ENCODE results near the gene LMOD1.
"Not testable (repeated sequence)": the region's sequence is repeated elsewhere in the genome, so short reads cannot be mapped to it uniquely, and the experiment has no call there.

LMOD1 gene

DNA sequence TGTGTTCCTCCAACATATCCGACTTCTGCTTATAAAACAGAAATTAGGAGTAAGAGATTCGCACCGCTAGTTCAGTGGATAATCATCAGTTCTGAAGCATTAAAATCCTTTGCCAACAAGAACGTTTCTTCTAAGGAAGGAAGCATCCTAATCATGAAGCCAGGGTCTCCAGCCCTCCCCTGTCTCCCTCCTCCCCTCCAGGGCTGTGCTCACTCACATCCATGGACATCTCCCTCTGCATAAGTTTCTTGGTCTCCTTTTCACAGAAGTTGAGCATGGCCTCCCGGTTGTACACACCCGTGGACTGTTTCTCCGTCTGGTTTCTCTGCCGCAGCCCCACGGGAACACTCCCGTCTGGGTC, 505 bp downstream of the LMOD1 start:
- DNase-seq = no peak

DNA sequence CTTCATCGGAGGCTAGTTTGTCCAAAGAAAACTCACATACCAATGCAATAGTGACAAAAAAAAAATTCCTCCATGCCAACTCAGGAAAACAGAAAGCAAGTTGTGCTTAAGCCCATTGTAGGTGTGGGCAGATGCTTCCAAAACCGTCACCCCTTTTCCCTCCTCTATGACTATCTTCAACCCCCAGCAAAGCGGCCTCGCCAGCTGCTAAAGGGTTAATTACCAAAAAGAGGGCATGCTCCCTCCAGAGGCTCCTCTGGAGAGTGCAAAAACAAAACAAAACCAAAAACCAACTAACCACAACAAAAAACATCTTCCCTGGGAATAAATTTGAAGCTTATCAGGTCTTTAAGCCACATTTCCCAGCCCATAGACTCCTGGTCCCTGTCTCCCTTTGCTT, 1.2 kb downstream of the LMOD1 start:
- no peak for DNase-seq

DNA sequence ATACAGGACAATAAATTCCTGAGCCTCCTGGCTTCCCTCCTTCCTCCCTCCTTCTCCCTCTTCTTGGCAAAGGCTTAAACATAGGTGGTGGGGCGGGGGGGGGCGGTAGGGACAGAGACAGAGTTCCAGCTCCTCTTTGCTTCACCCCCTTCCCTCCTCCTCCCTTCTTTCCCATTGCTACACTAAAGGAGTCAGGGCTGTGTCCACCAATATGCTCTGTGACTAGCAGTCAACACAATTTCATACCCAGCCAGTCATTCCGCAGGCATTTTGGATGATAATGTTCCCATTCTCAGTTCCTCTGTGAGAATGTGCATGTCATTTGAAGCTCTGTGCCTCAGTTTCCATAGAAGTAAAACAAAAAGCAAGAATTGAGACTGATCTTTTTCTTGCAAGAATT, 1.7 kb downstream of the LMOD1 start:
- DNase-seq = no peak

DNA sequence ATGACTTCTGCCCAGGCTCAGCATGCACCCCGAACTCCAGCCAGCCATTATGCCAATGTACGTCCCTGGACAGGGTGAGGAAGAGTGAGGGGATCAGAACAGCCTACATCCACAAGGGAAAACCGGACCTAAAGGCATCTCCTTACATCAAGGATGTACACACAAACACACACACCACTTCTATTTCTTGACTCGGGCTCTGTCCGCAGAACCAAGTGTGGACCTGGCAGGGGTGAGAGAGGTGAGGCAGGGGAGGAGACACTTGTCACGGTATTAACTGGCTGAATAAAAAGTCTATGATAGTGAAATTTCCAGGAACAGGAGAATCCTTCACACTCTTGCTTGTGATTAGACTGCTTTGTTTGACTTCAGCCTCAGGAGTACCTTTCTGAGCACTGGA, 2.3 kb downstream of the LMOD1 start:
- no peak for DNase-seq

DNA sequence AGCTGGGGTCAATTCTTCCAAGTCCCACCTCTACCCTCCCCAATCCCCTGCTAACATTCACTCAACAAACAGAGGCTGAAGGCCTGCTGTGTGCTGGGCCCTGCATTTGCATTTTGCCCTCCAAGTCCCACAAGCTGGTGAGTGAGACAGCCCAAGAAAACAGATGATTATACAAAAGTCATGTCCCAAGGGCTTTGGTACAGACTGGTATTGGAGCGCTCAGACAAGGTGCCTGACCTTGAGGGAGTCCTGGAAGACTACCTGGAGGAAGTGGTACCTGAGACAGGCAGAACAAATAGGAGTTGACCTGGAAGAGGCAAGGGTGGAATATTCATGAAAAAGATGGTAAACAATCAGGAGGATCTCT, 4.2 kb downstream of the LMOD1 start:
- no peak for DNase-seq

DNA sequence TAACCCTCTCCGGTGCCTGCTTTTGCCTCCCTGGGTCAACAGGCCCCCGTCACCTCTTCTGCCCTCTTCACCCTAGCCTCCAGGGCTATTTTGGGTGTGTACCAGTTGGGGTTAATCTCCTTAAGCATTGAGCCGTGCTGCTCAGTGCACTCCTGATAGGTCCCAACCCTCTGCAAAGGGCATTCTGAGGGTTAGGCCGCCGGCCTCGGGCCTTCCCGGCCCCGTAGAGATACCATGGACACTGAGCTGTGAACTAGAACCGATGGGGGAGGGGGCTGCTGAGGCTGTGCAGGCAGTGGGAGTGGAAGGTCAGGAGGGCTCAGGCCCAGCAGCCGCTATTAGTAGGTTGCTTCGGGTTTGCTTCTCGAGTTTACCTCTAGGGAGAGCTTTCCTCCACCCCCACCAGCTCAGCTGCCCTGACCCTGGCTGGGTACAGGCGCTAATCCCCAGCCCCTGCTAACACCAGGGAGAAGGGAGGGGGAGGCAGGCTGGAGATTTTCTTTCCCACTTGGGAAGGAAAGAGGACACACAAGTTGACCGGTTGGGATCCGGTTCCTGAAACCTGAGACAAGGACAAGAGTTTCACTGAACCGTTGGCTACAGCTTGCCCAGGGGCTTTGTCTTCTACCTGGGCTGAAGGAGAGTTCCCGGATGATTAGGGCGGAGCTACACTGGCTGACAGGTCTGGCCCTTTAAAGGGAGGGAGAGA, 4.8 kb downstream of the LMOD1 start:
- no peak for DNase-seq

DNA sequence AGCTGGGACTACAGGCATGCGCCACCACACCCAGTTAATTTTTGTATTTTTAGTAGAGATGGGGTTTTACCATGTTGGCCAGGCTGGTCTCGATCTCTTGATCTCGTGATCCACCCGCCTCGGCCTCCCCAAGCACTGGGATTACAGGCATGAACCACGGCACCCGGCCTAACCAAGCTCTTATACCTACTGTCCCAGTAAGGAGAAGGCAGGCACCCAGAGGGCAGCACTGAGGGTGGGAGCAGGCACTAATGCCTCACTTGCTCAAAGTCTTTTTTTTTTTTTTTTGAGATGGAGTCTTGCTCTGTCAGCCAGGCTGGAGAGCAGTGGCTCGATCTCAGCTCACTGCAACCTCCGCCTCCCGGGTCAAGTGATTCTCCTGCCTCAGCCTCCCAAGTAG, 6.0 kb downstream of the LMOD1 start:
- not testable (repeated sequence) for DNase-seq

DNA sequence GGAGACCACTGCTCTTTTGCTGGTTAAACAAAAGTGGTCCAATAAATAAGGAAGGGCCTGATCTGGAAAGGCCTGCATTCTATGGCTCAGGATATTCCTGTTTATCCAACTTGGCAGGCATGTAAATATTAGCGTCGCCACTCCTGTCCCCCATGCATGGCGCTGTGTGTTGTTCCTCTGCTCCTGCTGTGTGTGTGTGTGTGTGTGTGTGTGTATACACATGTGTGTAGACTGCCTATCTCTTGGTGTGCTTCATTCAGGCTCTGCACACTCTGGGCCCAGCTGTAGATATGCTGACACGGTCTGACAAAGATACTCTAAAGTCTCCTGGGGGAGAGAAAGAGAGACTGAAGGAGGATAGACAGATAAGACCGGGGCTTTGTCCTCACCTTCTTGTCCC, 6.8 kb downstream of the LMOD1 start:
- no peak for DNase-seq

DNA sequence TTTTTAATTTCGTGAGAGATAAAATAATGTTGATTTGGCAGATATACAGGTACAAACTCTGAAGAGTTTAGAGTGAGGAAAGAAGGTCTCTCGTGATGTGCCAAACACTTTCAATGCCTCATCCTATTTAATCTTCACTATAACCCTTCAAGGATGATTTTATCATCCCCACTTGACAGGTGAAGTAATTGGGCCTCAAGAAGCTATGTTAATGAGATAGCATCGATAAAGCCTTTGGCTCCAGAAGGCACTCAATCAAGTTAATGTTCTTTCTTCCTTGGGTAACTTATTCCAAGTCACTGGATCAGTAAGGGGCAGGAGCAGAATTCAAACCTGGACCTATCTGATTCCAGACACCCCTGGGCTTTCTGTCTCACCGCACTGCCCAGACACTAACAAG, 7.2 kb downstream of the LMOD1 start:
- DNase-seq = no peak

DNA sequence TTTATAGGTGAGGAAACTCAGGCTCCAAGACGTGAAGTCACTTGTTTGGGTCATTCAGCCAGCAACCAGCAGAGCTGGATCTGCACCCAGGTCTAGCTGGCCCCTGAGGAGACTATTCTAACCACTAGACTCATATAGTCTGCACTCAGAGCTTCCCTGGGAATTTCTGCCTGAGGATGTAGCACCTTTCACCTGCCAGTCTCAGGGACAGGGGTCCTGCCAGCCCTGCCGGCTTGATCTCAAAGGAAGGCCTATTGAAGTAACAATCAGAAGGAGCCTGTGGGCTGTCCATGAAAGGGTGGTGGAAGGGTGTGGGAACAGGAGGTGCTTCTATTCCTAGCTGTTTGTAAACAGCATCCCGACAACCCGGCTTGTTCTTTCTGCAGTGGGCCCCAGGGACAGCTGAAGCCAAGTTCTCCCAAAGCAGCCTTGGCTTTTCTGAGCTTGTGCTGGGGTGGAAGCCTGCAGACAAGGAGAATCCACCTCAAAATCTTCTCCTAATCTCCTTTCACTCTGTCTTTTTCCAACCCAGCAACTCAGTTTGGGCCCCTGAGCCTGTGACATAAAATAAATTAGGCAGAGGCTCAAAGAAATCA, 7.8 kb downstream of the LMOD1 start:
- DNase-seq = no peak

DNA sequence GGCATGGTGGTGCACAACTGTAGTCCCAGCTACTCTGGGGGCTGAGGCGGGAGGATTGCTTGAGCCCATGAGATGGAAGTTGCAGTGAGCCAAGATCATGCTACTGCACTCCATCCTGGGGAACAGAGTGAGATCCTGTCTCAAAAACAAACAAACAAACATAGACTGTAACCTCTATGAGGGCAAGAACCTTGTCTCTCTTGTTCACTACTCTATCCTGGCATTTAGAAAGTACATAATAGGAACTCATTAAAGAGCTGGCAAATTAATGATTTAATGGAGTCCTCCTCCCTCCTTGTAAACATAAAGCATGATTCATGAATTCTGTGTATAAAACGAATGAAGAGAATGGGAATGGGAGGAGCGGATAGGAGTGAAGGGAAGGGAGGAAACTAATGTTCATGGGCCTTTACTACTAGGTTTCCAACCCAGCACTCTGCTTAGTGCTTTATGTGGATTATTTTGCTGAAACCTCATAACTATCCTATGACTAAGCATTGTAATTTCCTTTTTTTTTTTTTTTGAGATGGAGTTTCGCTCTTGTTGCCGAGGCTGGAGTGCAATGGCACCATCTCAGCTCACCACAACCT, 8.6 kb downstream of the LMOD1 start:
- no peak for DNase-seq

DNA sequence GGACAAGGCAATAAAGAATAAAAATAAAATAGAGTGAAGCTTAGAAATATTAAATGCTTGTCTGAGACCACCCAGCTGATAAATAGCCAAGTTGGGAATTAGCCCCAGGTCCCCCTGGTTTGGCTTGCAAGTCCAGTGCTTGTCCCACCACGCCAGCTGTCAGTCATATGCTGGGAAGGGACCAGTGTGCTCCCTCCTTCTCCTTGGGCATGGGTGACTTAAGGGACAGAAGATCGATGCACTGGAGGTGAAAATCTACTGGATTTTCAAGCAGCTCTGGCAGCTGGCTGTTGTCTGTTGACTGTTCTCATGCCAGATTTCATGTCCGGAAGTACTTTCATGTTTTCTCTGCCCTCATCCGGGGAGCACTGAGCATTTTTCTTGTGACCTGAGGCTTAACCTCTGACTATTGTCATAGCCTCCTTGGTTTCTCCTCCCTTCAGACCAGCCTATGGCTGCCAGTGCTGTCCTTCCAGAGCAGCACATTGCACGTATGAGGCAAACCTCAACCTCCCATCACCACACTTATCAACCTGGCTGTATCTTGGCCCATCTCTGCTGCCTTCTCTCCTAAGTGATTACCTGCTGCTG, 12.4 kb downstream of the LMOD1 start:
- no peak for DNase-seq

DNA sequence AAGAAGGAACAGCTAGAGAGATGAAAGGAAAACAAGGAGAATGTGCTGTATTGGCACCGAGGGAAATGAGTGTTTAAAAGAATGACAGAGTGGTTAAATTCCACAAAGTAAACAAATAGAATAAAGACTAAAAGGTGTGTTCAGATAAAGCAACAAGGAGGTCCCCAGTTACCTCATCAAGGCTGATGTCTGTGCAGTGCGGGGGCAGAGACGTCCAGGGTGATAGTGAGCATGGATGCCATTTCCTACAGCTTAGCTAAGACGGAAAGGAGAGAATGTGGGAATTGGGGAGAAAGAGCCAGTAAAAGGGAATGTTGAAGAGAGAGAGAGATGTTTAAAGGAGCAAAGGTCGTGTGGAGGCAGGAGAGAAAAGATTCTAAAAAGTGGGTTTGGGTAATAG, 15.5 kb downstream of the LMOD1 start:
- no peak for DNase-seq

DNA sequence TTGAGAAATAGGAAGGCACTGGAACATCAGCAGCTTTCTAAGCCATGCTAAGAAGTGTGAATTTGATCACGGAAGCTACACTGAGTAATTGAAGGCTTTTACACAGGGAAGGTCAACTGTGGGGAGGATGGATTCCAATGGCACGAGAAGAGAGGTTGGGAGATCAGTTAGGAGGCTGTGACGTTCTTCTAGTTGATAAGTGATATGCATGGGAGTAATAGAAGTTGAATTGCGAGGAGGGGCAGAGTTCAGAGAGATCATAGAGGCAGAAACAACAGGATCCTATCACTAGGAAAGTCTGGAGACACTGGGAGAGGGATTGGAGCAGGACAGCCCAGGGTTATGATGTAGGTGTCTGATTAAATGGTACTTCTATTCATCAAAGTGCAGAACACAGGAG, 16.2 kb downstream of the LMOD1 start:
- DNase-seq = no peak

DNA sequence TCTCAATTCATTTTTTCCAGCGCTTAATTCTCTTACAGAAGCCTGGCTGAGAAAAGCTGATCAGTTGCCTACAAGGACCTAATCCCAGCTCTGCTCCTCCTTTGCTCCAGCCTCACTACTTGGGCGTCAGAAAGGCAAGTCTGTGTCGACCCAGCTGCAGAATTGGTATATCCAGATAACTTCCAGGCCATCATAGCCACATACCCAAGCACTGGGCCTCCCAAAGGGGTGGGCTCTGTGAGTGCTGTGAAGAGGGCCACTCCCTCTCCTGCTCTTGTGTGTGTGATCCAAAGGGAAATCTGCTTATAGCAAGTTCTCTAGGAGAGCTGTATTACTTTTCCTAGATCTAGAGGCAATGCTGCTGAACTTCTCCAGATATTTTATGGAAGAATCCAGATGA, 18.1 kb downstream of the LMOD1 start:
- DNase-seq = no peak

DNA sequence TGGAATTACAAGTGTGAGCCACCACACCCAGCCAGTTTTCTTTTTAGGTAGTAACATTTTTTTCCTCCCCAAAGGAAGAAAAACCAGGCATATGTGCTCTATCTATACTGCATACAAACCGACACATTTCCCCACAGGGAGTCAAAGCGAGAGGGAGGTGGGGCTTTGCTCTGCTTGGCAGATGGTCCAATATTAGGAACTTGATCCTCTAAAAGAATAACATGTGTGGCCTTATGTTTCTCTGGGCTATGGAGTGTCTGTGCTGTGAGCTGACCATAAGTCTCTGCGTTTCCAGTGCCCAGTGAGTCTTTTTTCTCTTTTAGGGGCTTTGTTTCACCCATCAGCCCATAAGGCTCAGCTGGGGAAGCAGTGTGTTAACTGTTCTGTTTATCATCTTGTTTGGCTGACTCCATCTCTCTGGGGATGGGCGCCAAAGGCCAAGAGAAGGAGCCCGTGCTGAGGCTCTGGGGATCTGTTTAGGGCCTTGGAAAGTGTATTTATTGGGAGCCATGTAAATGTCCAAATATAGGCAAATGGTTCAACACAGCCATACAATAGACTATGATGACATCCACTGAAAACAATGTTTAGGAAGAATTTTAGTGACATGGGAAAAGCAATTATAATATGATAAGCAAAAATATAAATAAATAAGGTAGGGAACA, 20.2 kb downstream of the LMOD1 start:
- DNase-seq = no peak

DNA sequence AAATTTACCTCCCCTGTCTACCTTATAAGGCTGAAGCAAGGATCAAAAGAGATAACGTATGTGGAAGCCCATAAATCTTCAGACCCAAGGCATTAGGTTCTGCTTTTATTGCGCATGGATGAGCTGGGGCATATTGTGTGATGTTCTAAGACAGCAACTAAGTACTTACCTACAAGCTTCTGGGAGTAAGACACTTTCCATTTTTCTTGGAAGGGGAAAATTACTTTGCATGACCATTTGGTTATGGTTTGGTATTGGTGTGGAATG, 21.1 kb downstream of the LMOD1 start:
- no peak for DNase-seq

DNA sequence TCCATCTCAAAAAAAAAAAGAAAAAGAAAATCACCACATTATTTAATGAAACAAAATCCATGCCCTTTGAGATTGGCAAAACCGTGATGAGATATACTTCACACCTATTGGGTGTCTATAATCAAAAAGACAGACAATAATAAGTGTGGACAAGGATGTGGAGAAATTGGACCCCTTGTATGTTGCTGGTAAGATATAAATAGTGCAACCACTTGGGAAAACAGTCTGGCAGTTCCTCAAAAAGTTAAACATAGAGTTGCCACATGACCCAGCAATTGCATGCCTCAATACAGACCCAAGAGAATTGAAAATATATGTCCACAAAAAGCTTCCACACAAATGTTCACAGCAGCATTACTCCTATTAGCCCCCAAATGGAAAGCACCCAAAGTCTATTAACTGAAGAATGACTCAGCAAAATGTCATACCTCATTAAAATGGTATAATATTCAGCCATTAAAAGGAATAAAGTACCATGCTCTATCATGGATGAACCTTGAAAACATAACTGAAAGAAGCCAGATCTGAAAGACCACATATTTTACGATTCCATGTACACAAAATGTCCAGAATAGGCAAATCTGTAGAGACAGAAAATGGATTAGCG, 24.3 kb downstream of the LMOD1 start:
- no peak for DNase-seq

DNA sequence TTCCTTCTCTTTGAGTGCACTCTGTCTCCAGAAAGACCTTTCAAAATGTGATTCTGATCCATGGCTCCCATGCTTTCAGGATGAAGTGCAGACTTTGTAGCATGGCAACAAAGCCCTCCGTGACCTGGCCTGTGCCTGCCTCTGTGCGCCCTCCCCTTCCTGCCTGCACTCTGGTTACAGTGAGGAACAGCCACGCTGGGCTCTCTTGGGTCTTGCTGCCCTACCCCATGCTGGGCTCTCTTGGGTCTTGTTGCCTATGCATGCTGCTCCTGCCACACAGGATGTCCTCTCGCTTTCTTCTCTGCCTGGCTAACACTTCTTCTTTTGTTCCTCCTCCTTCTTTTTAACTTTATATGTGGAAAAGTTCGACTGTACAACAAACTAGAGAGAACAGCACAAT, 28.0 kb downstream of the LMOD1 start:
- DNase-seq = no peak

DNA sequence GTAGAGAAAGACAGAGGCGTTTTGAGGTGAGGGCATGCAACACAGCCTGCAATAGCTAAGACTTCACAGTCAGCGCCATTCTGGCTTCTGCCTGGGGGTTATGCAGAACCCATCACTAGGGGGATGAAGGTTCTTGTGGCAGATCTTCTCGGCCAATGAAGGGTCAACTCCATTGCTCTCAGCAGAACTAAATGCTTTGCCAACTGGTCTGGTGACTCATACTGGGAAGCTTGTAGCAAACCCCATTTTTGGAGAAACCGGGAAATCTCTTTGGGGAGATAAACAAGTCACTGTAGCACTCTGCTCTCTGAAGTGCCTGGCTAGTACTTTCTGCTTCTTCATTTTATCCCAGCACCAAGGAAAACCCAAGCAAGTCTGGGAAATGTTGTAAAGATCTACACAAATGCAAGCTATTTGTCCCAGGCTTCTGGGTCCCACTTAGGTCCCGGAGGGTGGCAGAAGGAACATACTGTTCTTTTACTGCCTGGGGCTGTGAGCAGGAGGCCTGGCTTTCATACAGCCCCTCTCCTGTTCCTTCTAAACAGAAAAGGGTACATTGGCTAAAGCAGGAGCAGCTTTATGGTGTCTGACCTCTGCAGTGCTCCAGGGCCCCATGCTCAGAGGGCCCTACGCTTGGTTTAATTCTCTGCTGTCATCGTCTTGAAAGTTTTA, 28.9 kb downstream of the LMOD1 start:
- no peak for DNase-seq

DNA sequence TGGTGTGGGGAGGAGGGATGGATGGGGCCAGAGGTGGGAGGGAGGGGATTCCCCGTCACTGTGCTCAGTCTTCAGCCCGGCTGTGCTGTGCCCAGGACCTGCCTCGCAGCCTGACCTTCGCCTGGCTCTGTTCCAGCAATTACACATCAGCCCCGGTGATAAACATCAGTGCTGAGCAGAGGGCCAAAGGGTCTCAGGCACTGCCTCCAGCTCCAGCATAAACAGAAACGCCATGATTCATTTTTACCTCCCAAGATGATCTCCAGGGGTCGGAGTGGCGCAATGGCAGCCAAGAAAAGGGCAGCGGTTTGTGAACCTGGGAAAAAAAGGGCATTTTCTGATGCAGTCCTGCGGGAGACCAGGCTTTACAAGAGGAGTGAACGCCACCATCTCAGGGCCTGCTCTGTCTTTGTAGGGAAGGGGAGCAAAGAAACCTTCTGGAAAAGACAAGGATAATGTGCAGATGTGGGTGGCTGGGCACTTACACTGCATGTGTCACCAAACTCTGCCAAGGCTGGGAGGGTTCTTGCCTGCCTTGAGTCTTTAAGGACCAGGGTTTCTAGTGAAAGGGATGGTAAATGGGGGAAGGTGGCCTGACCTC, 29.6 kb downstream of the LMOD1 start:
- no peak for DNase-seq

DNA sequence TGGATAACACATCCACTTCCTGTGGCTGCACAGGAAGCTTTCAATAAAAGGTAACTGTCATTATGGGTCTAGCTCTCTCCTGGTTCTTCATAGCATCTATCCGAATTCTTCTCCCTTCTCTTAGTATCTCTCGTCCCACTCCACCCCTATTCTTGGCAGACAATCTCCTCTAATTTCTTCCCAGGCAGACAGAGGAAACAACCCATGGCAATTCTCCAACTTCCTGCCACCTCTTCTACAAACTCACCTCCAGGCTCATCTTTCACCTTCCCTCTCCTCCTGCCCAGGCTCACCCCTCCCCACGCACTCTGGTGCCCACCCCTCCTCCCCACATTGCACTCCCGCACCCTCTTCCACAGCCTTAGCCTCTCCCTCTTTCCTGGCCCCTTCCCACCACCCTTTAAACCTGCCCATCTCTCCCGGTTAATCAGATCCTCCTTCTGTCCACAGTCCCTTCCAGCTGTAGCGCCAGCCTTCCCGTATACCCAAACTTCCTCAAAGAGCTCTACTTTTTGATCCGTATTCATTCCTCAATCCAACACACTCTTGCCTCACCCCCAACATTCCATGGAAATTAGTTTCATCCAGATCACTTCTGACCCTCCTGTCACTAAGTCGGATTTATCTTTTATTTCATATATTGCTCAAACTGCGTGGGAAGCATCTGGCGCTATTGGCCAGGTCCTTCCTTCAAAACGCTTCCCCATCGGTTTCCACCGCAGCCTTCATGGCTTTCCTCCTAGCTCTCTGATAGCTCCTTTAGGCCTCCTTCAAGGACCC, 31.7 kb downstream of the LMOD1 start:
- no peak for DNase-seq
